NCI-H774 (cell line): Measurements from ENCODE around the gene LDLR.
"Not testable (repeated sequence)": the region's sequence is repeated elsewhere in the genome, so short reads cannot be mapped to it uniquely, and the experiment has no call there.

Experiments used
- DNase-seq: peaks from one replicate; lab custom pipeline; 2025; lab: John Stamatoyannopoulos, UW

The LDLR gene

DNA sequence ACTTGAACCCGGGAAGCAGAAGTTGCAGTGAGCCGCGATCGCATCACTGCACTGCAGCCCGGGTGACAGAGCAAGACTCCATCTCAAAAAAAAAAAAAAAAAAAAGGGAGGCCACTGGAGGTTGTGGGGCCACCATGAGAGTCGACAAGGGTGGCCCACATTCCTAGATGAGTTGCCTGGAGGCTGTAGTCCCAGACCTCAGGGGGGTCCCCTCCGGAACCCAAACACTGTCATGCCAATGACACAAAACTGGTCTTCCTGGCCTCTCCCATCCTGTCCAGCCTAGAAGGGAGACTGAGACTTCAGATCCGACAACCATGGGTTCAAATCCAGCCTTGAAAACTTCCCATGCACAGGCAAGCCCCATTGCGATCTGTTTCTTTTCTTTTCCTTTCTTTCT lies 51.6 kb downstream of the LDLR start:
- DNase-seq, result no peak

DNA sequence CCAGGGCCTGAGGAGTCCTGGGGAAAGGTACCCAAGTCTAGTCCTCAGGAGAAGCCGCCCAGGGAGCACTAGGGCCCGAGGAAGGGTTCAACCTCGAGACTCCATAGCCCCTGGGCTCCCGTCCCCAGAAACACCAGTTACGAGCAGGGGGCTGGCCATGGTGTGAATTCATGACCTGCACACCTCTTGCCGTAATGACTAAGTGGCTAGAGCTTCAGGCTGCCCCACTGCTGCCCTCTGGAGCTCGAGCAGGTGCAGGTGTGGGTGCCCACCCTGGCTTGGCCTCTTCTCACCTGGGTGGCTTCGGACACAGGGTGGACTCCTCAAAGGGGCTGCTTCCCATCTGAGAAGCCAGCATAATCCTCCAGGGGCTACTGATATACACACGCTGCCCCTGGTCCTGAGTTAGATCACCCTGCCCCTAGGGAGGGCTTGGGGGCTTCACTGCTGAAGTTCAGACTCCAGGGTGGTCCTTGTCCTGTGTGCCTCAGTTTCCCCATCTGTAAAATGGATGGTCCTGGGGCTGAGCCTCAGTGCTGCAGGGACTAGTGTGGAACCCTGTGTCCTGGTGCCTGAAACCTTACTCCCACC lies 52.8 kb downstream of the LDLR start:
- no peak for DNase-seq

DNA sequence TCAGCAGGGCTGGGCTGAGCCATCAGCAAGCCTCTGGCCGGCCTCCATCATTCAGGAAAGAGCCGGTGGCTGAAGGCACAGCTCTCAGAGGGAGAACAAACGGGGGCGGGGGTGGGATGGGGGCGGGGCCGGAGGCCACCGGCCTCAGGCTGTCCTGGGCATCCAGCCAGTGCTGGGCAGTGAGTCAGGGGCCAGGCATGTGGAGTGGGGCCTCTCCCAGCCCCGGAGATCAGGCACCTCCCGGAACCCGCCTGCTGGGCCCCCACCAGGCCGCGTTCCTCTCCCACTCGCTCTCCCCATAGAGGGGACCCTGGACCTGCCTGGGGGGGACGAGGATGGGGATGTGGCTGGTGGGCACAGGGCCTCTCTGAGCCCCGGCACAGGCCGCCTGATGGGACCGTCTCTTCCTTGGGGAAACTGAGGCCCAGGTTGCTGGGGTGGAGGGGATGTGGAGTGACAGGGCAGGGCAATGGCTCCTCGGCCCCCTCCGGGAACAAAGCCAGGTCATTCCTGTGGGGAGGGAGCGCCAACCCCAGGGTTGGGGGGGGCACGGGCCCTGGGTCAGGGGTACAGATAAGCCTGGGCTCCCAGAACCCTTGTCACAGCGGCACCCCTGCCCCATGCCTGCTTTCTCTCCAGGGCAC lies 53.4 kb downstream of the LDLR start:
- no peak for DNase-seq

DNA sequence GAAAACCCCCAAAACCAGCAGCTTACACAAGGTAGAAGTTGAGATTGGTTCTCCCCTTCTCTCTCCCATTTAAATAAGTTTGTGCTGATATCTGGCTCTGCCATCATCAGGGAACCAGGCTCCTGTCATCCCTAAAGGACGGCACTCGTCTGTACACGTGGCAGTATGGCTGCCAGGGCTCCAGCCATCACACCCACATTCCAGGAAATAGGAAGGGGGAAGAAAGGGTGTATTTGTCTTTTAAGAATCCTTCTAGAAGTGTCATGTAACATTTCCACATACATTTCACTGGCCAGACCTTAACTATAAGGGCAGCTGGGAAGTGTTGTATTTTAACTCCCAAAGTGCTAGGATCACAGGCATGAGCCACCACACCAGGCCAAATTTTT lies 56.3 kb downstream of the LDLR start:
- no peak for DNase-seq

DNA sequence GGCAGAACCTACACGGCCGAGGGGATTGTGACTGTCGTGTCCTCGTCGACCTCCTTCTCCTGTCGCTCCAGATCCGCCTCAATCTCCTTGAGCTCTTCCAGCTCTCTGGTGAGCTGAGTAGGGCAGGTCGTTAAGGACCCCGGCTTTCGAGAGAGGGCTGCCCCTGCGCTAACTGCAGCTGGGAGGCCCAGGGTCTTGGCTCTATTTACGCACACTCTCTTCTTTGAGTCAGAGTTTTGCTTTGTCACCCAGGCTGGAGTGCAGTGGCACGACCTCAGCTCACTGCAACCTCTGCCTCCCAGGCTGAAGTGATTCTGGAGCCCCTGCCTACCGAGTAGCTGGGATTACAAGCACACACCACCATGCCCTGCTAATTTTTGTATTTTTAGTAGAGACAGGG lies 58.7 kb downstream of the LDLR start:
- no peak for DNase-seq

DNA sequence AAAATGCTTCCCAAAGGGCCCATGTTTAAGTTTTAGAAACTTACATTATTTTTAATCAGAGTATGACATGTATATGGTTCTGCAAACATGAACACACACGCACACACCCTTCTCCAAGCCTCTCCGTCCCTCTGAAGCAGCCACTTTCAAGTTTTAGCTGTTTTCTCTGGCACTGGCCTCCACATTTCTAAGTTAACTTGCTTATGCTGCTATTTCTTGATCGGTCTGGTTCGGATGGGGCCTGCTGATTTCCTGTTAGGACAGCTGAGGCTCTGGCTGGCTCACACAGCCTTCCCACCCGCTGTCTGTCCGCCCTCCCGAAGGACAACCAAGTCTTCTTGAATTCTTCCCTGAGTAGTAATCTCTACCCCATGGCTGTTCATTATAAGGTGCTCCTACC lies 61.9 kb downstream of the LDLR start:
- DNase-seq, result no peak

DNA sequence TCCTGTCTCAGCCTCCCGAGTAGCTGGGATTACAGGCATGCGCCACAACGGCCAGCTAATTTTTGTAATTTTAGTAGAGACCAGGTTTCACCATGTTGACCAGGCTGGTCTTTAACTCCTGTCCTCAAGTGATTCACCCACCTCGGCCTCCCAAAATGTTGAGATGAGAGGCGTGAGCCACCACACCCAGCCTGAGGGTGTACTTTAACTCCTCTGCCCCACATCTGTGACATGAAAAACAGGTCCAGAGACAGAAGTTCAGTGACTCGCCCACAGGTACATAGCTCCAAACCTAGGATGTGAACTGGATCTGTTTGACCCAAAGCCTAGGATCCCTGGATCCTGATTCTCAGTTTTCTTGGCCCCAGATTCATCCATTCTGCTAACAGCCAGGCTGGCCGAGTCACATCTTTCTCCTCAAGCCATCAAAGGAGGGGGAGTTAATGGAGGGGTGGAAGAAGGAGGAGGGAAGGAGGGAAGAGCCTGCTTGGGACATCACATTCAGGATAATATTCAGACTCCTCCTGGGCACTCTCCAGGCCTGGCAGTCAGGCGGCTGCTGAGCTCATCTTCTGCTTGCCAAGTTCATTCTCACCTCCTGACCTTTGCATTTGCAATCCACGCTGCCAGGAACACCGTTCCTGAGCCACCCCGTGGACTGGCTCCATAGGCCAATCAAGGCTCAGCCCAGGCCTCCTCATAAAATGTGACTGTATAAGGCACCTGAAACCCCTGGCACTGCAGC lies 63.2 kb downstream of the LDLR start:
- DNase-seq, result no peak

DNA sequence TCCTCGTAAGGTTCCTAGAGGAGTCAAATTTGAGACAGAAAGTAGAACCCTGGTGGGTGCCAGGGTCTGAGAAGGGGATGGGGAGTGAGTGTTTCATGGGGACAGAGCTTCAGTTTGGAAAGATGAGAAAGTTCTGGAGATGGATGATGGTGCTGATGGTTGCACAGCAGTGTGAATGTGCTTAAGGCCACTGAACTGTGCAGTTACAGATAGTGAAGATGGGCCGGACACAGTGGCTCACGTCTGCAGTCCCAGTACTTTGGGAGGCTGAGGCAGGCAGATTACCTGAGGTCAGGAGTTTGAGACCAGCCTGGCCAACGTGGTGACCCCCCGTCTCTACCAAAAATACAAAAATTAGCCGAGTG lies 65.4 kb downstream of the LDLR start:
- no peak for DNase-seq

DNA sequence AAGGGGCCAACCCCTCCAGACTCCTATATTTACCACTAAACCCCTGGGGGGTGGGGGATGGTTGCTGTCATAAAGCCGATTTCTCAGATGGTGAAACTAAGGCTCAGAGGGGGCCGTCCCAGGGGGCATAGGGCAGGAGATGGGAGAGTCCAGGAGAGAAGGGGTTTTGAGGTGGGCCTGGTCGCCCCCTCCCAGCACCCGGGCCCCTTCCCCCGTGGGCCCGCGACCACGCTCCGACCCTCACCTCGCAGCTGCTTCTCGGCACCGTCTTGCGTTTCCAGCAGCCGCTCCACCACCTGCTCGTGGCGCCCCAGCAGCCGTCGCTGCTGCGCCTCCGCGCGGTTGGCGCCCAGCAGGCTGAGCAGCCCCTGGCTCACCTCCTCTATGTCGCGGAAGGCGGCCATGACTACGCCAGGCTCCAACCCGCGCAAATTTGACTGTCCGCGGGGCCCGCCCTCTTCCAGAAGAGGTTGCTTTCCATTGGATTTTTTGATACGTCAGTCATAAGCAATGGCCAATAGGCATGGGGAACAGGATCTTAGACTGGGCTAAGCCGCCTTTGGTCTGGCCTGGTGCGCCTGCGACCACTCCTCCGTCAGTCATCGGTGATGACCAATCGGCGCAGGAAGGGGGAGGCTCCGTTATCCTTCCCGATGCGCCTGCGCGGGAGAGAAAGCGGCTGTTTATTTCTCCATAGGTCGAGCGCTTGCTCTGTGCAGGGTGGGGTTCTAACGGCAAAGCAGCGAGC lies 66.3 kb downstream of the LDLR start, which contains the start of gene SPC24:
Gene SPC24, minus strand, starts transcription at position 410 of the 748 bp plus-strand sequence. Its CDS starts 6 bp downstream, at position 404.
- peak; percentile 96 for DNase-seq

DNA sequence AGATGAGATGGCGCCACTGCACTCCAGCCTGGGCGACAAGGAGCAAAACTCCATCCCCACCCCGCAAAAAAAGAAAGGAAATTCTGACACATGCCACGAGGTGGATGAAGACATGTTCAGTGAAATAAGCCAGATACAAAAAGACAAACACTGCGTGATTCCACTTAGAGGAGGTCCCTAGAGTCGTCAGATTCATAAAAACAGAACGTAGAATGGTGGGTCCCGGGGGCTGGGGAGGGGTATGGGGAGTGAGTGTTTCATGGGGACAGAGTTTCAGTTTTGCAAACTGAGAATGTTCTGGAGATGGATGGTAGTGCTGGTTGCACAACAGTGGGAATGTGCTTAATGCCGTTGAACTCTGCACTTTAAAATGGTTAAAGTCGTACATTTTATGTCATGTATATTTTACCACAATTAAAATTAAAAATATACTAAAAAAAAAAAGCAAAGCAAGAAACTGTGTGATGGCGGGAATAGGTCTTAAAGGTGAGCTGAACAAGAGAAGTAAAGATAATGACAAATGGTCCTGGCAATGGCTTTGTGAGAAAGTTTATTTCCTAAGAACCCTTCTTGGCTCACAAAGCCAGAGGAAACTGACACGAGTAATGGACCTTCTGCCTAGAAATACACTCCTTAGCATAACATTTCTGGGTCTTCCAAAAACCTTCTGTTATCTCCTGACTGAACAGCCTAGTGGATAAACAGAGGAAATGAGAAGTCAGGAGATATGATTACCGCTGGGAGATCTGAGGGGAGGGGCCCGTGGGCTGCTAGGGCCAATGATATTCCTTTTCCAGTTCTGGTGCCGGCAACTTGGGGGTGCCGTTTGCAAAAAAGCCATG lies 70.6 kb downstream of the LDLR start:
- DNase-seq, result no peak

DNA sequence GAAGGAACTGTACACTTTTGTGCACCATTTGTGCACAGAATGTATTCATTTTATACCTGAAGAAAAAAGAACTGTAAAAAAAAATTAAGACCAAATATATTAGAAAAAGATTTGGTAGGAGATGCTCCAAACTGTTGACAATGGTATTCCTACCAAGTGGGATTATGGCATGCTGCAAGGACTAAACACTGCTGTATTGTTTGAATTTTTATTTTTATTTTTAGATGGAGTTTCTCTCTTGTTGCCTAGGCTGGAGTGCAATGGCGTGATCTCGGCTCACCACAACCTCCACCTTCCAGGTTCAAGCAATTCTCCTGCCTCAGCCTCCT lies 71.1 kb downstream of the LDLR start:
- DNase-seq, result not testable (repeated sequence)

DNA sequence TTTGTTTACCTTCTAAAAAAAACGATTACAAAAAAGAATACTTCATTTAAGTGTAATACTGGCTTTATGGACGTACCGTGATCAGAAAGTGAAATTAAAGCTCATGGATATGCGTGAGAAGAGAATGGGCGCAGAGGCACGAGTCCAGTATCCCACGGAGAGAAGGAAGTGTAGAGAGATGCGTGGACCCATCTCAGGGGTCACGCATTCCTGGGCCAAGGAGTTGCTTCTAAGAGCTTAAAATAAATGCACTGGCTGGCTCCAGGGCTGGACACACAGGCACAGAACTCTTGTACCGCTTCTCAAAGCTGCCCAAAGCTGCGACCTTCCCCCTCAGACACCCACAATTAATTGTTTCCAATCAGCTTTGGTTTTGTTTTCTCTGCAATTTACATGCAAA lies 75.0 kb downstream of the LDLR start:
- no peak for DNase-seq

DNA sequence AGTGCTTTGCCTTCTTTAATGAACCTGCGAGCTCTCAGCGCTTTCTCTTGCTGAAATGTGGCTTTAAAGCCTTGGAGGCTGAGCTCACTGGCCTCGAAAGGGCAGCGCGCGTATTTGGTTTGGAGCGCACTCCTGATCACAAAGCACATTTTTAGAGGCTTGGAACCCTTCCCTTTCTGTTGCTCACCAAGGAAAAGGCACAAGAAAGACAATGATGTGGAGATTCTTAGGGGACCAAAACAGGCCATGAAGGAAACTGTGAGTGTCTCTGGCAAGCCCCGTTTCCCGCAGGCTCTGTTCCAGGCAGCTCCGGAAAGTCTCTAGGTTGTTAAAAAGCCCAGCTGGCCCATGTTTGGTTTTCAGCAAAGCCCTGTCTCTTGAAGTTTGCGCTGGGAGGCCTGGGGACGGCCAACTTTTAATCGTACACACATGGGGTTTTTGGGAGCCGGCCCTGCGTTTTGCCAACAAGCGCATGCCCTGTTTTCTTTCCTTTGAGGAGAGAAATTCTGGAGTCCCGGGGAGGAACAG lies 75.7 kb downstream of the LDLR start:
- DNase-seq, result no peak

DNA sequence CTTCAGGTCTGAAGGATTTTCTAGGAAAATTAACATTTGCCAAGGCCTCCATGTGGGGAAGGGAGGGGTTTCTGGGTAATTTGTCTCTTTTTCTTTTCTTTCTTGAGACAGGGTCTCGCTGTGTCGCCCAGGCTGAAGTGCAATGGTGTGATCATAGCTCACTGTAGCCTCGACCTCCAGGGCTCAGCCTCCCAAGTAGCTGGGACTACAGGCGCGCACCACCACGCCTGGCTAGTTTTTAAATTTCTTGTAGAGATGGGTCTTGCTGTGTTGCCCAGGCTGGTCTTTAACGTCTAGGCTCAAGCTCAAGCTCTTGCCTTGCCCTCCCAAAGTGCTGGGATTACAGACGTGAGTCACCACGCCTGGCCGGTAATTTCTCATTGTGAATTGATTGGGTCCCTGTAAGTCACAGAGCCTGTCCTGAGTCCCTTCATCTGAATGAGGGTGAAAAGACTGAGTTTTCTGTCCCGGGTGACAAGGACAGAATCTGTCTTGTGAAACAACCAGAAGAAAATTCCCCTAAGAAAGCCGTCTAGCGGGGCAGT lies 76.3 kb downstream of the LDLR start:
- DNase-seq, result no peak

DNA sequence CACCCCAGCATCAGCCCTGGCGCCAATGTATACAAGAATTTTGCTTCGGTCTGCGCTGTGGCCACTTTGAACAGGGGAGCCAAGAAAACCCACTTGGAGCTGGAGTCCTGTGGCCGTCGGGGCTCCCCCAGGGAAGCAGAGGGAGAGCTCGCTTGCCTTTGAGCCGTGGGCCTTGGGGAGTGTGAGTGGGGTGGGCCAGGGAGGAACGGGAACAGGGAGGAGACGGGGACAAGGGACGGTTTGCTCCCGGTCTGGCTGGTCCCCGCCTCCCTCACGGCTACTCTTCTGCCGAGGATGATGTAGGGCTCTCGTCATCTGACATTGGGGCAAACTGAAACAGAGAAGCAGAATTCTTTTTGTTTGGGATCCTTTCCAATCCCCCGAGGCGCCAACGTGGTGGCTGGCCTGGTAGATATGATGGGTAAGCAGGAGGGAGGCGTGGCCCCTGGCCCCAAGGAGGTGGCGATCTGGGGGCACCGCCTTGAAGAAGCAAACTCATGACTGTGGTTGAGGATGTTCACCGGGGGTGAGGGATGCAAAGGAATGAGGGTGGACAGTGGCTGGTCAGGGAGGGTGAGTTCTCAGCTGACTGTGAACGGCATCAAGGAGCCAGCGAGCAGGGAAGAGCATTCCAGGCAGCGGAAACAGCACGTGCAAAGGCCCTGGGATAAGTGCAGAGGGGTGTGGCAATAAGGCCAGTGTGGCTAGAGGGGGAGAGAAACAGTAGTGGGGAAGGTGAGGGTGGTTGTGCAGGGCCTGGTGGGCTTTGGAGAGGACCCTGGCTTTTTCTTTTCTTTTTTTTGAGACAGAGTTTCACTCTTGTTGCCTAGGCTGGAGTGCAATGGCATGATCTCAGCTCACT lies 77.2 kb downstream of the LDLR start:
- DNase-seq, result no peak

DNA sequence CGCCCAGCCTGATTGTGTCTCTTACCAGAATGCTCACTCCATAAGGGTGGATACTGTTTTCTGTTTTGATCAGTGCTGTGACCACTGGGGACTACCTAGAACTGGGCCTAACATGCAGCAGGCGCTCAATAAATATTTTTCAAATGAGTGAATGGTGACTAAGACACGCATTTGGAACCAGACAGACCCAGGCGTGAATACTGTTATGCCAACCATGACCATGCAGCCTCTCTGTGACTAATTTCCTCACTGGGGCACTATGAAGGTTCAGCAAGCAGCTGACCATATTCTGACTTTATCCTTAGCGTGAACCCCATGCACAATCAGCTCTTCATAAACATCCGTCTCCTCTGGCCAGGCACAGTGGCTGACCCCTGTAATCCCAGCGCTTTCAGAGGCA lies 79.3 kb downstream of the LDLR start:
- no peak for DNase-seq

DNA sequence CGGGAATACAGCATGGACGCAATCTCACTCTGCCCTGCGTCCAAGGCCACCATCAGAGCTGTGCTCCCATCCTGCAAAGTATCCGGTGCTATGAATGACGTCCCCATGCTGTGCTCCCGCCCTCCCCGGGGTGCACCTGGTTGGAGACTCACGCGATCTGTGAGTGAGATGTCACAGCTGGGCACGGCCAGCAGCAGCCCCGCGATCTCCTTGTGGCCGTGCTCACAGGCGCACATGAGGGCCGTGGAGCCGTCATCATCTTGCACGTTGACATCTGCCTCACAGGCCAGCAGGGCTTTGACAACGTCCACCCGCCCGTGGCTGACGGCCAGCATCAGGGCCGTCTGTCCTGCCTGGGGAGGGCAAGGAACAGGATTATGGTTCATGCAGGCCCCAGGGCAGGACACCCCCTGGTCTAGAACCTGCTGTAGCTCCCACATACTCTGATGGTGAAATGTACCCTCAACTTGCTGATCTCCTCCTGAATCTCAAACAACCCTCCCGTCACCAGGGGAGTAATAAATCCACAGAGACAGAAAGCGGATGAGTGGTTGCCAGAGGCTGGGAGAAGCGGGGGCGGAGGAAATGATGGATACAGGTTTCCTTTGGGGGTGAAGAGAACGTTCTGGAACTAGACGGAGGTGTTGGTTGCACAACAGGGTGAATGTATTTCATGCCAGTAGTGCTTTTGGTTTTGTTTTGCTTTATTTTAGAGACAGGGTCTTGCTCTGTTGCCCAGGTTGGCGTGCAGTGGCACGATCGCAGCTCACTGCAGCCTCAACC lies 80.8 kb downstream of the LDLR start:
- DNase-seq, result no peak

DNA sequence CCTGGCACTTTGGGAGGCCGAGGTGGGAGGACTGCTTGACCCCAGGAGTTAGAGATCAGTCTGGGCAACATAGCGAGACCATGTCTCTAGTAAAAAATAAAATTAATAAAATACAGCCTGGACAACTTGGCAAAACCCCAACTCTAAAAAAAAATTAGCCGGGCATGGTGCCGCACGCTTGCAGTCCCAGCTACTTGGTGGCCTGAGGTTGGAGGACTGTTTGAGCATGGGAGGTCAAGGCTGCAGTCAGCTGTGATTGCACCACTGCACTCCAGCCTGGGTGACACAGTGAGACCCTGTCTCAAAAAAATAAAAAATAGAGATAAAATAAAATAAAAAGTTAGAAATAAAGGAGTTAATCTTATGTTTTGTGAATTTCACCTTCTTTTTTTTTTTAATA lies 81.9 kb downstream of the LDLR start:
- no peak for DNase-seq

DNA sequence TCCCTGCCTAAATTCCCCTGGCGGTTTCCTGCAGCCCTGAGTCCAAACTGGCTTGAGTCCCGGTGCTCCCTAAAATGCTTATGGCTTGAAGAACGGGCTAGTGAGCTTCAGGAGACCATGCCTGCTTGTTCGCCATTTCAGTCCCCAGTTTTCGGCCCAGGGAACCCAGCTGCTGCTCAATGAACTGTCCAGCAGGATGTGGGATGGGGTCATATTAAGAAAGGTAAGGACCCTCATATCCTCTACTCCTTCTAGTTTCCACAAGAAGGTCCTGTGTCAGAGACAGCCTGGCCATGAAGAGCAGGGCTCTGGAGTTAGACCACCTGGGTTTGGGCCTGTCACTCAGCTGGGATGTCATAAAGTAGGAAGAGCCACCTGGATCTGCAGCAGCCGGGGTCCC lies 83.3 kb downstream of the LDLR start:
- DNase-seq, result no peak
